Measurements from ENCODE around the gene SLC6A13. TPM values are rescaled to one million over a fixed set of nuclear protein-coding genes. Genes with fewer than 3 reads are reported as not detected.

The SLC6A13 gene
- total and polyA plus RNA-seq, 2 donors (not counting 1 experiment from before 2014, with no cell fraction given) = 0.22 to 0.54 TPM

Other genes with a start within 250 kb of the SLC6A13 start
- gene IQSEC3, start 196.1 kb downstream of the SLC6A13 start, total RNA-seq = 0.15 and 1.8 TPM in 2 replicates
- gene IQSEC3, start 196.1 kb downstream of the SLC6A13 start, polyA plus RNA-seq = 0.01 TPM in 1 of 2 replicates, not detected in the other
- gene SLC6A12, start 48.7 kb downstream of the SLC6A13 start, total RNA-seq = not detected in 2 replicates
- gene SLC6A12, start 48.7 kb downstream of the SLC6A13 start, polyA plus RNA-seq = 0.06 TPM in 1 of 2 replicates, not detected in the other
- gene KDM5A, start 126.5 kb upstream of the SLC6A13 start, total RNA-seq = 171 and 175 TPM in 2 replicates
- gene KDM5A, start 126.5 kb upstream of the SLC6A13 start, polyA plus RNA-seq = 13.0 and 19.3 TPM in 2 replicates
- 12.9 and 18.5 TPM in 2 replicates for gene CCDC77, start 138.8 kb upstream of the SLC6A13 start, total RNA-seq
- gene CCDC77, start 138.8 kb upstream of the SLC6A13 start, polyA plus RNA-seq = 8.6 and 11.0 TPM in 2 replicates
- not detected in 2 replicates for gene B4GALNT3, start 197.1 kb upstream of the SLC6A13 start, total RNA-seq
- gene B4GALNT3, start 197.1 kb upstream of the SLC6A13 start, polyA plus RNA-seq = 0.13 and 0.25 TPM in 2 replicates

All from B cell (primary cell).